ENCODE data around the gene TMEM117. TPM values are rescaled to one million over a fixed set of nuclear protein-coding genes. Genes with fewer than 3 reads are reported as not detected.

Gene TMEM117
- total RNA-seq, 2 experiments from 2014 or later = 0.77 to 0.79 TPM

GRCh38 chr12:44063671-44064070 is 227.8 kb downstream of the TMEM117 start:
- no peak overlapping the region for H3K4me3 Mint-ChIP-seq
- CTCF ChIA-PET = no interaction called here
- no peaks in the 10 kb centered on the region for H3K27me3 Mint-ChIP-seq
- no peak overlapping the region for H3K27ac Mint-ChIP-seq
- H3K36me3 Mint-ChIP-seq (ENCODE audit: low read depth) = no peaks in the 10 kb centered on the region
- no peaks in the 10 kb centered on the region for H3K4me1 Mint-ChIP-seq
- POLR2A ChIA-PET = no interaction called here
- no peaks in the 10 kb centered on the region for H3K9me3 Mint-ChIP-seq
- no peak for DNase-seq

DNA sequence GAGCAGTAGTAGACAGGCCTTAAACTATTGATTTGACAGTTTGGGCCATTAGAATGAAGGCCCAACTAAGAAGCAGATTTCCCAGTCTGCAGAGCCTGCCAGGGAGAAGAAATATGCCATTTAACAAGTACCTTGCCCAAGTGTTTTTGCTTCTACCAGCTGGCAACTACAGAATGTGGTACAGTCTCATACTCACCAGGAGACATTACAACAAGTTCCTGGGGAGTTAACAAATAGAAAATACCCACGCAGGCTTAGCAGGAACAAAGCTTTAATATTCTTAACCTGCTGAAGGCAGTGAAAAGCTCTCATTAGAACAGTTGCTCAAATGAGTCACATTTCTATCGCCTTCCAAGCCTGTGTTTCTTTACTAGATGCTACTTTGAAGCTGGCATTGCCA is 241.0 kb downstream of the TMEM117 start:
- CTCF ChIA-PET = no interaction called here
- POLR2A ChIA-PET = no interaction called here
- no peaks in the 10 kb centered on the region for H3K27me3 Mint-ChIP-seq
- no peaks in the 10 kb centered on the region for H3K4me1 Mint-ChIP-seq
- H3K27ac Mint-ChIP-seq = no peak overlapping the region
- no peaks in the 10 kb centered on the region for H3K9me3 Mint-ChIP-seq
- no peak for DNase-seq
- H3K4me3 Mint-ChIP-seq = no peak overlapping the region
- H3K36me3 Mint-ChIP-seq (ENCODE audit: low read depth) = no peaks in the 10 kb centered on the region

DNA sequence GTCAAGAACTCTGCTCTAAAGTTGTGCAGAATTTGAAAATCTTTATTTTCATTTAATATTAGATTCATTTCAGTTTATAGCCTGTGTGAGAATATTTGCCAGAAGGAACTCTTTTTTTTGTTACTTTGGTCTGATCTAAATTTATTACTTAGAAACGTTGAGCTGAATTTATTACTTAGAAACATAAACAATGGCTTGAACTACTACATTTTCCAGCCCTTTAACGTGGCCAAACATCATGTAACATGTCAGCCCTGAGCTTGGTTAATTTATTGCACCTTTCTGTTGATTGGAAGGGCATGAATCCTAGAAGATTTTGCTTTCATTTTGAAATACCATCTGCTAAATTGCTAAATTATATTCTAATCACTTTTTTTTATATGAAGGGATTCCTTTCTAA is 241.4 kb downstream of the TMEM117 start:
- no peak overlapping the region for H3K4me3 Mint-ChIP-seq
- no peak for DNase-seq
- no peaks in the 10 kb centered on the region for H3K9me3 Mint-ChIP-seq
- ChIA-PET POLR2A (no interaction called here), CTCF (no interaction called here)
- no peaks in the 10 kb centered on the region for H3K4me1 Mint-ChIP-seq
- H3K27me3 Mint-ChIP-seq = no peaks in the 10 kb centered on the region
- no peak overlapping the region for H3K27ac Mint-ChIP-seq
- no peaks in the 10 kb centered on the region for H3K36me3 Mint-ChIP-seq (ENCODE audit: low read depth)

GRCh38 chr12:44078273-44078672 is 242.4 kb downstream of the TMEM117 start:
- no peaks in the 10 kb centered on the region for H3K27me3 Mint-ChIP-seq

GRCh38 chr12:44088647-44089046 is 252.8 kb downstream of the TMEM117 start:
- DNase-seq = no peak
- ChIA-PET CTCF (no interaction called here), POLR2A (no interaction called here)
- H3K4me1 Mint-ChIP-seq = no peaks in the 10 kb centered on the region
- no peaks in the 10 kb centered on the region for H3K36me3 Mint-ChIP-seq (ENCODE audit: low read depth)
- H3K9me3 Mint-ChIP-seq = peaks cover 2% of the 10 kb centered on the region
- no peaks in the 10 kb centered on the region for H3K27me3 Mint-ChIP-seq
- H3K4me3 Mint-ChIP-seq = no peak overlapping the region
- H3K27ac Mint-ChIP-seq = no peak overlapping the region

More at GRCh38 chr12:44078273-44078672, 242.4 kb downstream of the TMEM117 start:
- H3K27ac Mint-ChIP-seq = no peak overlapping the region
- CTCF ChIA-PET = no interaction called here
- no peak for DNase-seq
- POLR2A ChIA-PET = no interaction called here
- H3K36me3 Mint-ChIP-seq (ENCODE audit: low read depth) = no peaks in the 10 kb centered on the region
- no peaks in the 10 kb centered on the region for H3K4me1 Mint-ChIP-seq
- H3K9me3 Mint-ChIP-seq = no peaks in the 10 kb centered on the region
- no peak overlapping the region for H3K4me3 Mint-ChIP-seq

DNA sequence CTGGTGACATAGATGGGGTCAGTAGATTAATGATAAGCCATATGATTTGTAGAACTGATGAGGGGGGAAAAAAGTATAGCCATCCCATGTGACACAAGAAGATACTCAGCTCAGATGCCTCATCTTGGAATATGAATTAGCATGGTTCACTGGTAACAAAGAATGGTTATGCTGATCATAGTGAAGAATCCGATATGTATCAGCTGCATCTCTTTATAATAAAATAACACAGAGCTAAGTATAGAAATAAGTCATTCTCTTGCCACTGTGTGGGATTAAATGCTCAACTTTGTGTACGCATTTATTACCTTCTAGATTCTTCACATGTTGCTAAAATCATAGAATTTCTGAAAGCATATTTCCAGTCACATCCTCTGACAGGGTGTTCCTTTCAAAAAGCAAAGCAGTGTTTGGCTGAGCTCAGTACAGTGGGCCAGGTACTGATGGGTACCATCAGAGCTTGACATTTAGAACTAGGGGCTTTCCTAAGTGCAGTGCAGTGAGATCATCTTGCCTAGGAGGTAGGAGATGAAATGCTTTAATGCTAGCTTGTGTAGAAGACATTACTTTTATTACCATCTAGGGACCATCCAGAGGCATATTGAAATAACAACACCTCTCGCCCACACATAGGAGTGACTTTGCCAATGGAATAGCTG is 256.2 kb downstream of the TMEM117 start:
- Mint-ChIP-seq H3K4me3 (no peak overlapping the region), H3K36me3 (ENCODE audit: low read depth) (no peaks in the 10 kb centered on the region)

DNA sequence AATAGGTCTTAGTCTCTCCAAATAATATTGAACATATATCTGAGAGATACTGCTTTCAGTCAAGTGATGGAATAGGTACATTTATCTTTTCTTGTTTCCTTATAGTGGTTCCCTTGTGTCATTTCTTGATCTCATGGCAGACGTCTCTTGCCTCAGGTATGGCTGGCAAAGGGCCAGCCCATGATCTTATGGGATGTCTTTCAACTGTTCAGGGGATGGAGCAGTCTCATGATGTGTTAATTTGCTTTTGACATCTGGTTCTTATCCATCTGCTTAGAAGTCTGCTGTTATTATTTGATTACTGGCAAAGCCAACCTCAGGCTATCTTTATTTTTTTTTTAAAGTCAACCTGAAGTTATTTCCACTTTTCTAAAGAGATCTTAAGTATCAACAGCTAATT is 262.9 kb downstream of the TMEM117 start:
- no peak overlapping the region for H3K4me3 Mint-ChIP-seq
- CTCF ChIA-PET = no interaction called here
- H3K4me1 Mint-ChIP-seq = no peaks in the 10 kb centered on the region
- H3K27ac Mint-ChIP-seq = no peak overlapping the region
- no peak for DNase-seq
- peaks cover 3% of the 10 kb centered on the region for H3K9me3 Mint-ChIP-seq
- POLR2A ChIA-PET = no interaction called here
- no peaks in the 10 kb centered on the region for H3K36me3 Mint-ChIP-seq (ENCODE audit: low read depth)
- no peaks in the 10 kb centered on the region for H3K27me3 Mint-ChIP-seq

More for the DNA sequence above, 256.2 kb downstream of the TMEM117 start:
- no peak overlapping the region for H3K27ac Mint-ChIP-seq
- H3K9me3 Mint-ChIP-seq = peaks cover 2% of the 10 kb centered on the region
- ChIA-PET POLR2A (no interaction called here), CTCF (no interaction called here)
- H3K4me1 Mint-ChIP-seq = no peaks in the 10 kb centered on the region
- H3K27me3 Mint-ChIP-seq = no peaks in the 10 kb centered on the region
- no peak for DNase-seq

DNA sequence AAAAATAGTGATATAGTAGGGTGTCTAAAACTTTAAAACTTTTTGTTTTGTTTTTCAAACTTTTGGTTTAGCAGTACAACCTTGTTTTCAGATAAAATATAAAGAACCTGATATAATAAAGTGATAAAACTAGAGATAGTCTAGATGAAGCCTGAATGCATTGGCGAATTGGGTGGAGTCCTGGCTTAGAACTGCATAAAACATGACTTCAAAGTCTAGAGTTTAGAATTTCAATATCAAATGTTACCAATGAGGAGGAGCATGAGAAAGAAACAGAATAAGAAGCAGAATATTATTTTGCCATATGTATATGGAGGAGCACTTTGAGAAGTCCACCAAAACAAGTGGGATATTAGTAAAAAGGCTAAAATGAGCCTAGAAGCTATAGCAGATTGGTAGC is 263.6 kb downstream of the TMEM117 start:
- CTCF ChIA-PET = no interaction called here
- no peaks in the 10 kb centered on the region for H3K36me3 Mint-ChIP-seq (ENCODE audit: low read depth)
- POLR2A ChIA-PET = no interaction called here
- no peak overlapping the region for H3K4me3 Mint-ChIP-seq
- H3K9me3 Mint-ChIP-seq = peaks cover 3% of the 10 kb centered on the region
- no peaks in the 10 kb centered on the region for H3K4me1 Mint-ChIP-seq
- H3K27ac Mint-ChIP-seq = no peak overlapping the region
- DNase-seq = no peak
- H3K27me3 Mint-ChIP-seq = no peaks in the 10 kb centered on the region

DNA sequence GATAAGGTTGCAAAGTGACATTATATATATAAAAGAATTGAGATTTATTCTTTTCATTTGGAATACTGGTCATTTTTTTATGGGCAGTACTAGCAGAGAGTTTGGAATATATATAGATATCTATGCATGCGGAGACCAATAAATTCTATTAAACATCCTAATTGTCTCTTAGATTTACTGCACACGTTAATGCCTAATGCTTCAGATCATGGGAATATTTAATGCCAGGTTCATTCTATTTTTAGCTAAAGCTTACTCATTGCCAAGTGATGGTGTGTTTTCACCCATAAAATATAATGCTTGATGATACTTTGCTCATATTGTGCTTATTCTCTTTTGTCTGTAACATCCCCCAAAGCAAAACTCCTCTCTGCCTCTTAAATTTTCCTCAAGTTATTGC is 264.4 kb downstream of the TMEM117 start:
- Mint-ChIP-seq H3K27ac (no peak overlapping the region), H3K9me3 (peaks cover 3% of the 10 kb centered on the region), H3K4me3 (no peak overlapping the region), H3K4me1 (no peaks in the 10 kb centered on the region), H3K27me3 (no peaks in the 10 kb centered on the region), H3K36me3 (ENCODE audit: low read depth) (no peaks in the 10 kb centered on the region)
- ChIA-PET CTCF (no interaction called here), POLR2A (no interaction called here)
- DNase-seq = no peak

- H3K9me3 Mint-ChIP-seq = peaks cover 3% of the 10 kb centered on the region
- ChIA-PET POLR2A (no interaction called here), CTCF (no interaction called here)
- no peaks in the 10 kb centered on the region for H3K27me3 Mint-ChIP-seq
- no peak overlapping the region for H3K4me3 Mint-ChIP-seq
- no peaks in the 10 kb centered on the region for H3K4me1 Mint-ChIP-seq
- no peaks in the 10 kb centered on the region for H3K36me3 Mint-ChIP-seq (ENCODE audit: low read depth)
- DNase-seq = no peak
- no peak overlapping the region for H3K27ac Mint-ChIP-seq
Observed at GRCh38 chr12:44101475-44101874, 265.6 kb downstream of the TMEM117 start.

DNA sequence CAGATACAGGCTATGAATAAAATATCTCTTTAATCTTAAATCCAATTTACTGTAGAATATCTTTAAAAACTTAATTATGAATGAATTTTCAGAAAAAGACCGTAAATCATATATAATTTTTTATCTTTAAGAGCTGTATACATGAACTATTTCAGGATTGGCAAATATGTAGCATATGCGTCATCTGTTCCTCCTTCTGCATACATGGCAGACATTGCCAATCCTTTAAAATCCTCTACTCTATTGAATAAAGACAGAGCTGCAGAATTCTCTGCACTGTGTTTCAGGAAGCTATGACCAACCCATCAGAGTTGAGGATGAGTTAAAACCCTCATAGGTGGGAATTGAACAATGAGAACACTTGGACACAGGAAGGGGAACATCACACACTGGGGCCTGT is 279.0 kb downstream of the TMEM117 start:
- no peak for DNase-seq
- Mint-ChIP-seq H3K36me3 (ENCODE audit: low read depth) (no peaks in the 10 kb centered on the region), H3K4me1 (no peaks in the 10 kb centered on the region), H3K4me3 (no peak overlapping the region), H3K9me3 (no peaks in the 10 kb centered on the region), H3K27ac (no peak overlapping the region), H3K27me3 (no peaks in the 10 kb centered on the region)
- ChIA-PET POLR2A (no interaction called here), CTCF (no interaction called here)

GRCh38 chr12:44117337-44117736 is 281.5 kb downstream of the TMEM117 start:
- no peaks in the 10 kb centered on the region for H3K9me3 Mint-ChIP-seq
- H3K36me3 Mint-ChIP-seq (ENCODE audit: low read depth) = no peaks in the 10 kb centered on the region
- no peak overlapping the region for H3K4me3 Mint-ChIP-seq
- ChIA-PET POLR2A (no interaction called here), CTCF (interaction anchor here (0.7 kb wide), 1 partner anchor 1664 kb away, joined by 3 read pairs; no protein-coding TSS in a partner anchor)
- H3K27ac Mint-ChIP-seq = no peak overlapping the region
- H3K27me3 Mint-ChIP-seq = no peaks in the 10 kb centered on the region
- no peak for DNase-seq
- no peaks in the 10 kb centered on the region for H3K4me1 Mint-ChIP-seq

GRCh38 chr12:44118946-44119345 is 283.1 kb downstream of the TMEM117 start:
- H3K4me3 Mint-ChIP-seq = no peak overlapping the region
- no peaks in the 10 kb centered on the region for H3K36me3 Mint-ChIP-seq (ENCODE audit: low read depth)
- peaks cover 6% of the 10 kb centered on the region for H3K9me3 Mint-ChIP-seq
- no peak overlapping the region for H3K27ac Mint-ChIP-seq
- ChIA-PET CTCF (no interaction called here), POLR2A (no interaction called here)
- H3K4me1 Mint-ChIP-seq = no peaks in the 10 kb centered on the region
- H3K27me3 Mint-ChIP-seq = no peaks in the 10 kb centered on the region
- DNase-seq = no peak

- ChIA-PET POLR2A (no interaction called here), CTCF (no interaction called here)
- H3K27ac Mint-ChIP-seq = no peak overlapping the region
- H3K27me3 Mint-ChIP-seq = no peaks in the 10 kb centered on the region
- no peaks in the 10 kb centered on the region for H3K4me1 Mint-ChIP-seq
- peaks cover 6% of the 10 kb centered on the region for H3K9me3 Mint-ChIP-seq
- H3K36me3 Mint-ChIP-seq (ENCODE audit: low read depth) = no peaks in the 10 kb centered on the region
- DNase-seq = no peak
- no peak overlapping the region for H3K4me3 Mint-ChIP-seq
Observed at GRCh38 chr12:44126806-44127205, 290.9 kb downstream of the TMEM117 start.

All from activated CD4-positive, alpha-beta T cell treated with anti-CD3 and anti-CD28 coated beads, Interleukin-2, amount 10 ng/mL, durations not matched to agents 7 days and 5 days (primary cell).